LNCaP clone FGC (cell line): ENCODE results near the gene TDG.

Source experiments
- DNase-seq: peaks from one replicate; pipeline ENCODE4 v3.0.0-alpha.2; 2011; ENCODE audit warnings: low read depth
- H3K4me3 ChIP-seq: 2 replicates; pipeline ENCODE4 v1.5.1; 2011; ENCODE audit warnings: mild to moderate bottlenecking, low read depth, low read length, control low read depth
- TF ChIP-seq, protein P1 (sequence below): IDR thresholded peaks from 2 replicates; pipeline ENCODE4 v1.5.1; 2012; ENCODE audit warnings: mild to moderate bottlenecking; ENCODE audit not compliant: control insufficient read depth, insufficient read depth; ENCODE audit errors: extremely low read depth

TDG gene

DNA sequence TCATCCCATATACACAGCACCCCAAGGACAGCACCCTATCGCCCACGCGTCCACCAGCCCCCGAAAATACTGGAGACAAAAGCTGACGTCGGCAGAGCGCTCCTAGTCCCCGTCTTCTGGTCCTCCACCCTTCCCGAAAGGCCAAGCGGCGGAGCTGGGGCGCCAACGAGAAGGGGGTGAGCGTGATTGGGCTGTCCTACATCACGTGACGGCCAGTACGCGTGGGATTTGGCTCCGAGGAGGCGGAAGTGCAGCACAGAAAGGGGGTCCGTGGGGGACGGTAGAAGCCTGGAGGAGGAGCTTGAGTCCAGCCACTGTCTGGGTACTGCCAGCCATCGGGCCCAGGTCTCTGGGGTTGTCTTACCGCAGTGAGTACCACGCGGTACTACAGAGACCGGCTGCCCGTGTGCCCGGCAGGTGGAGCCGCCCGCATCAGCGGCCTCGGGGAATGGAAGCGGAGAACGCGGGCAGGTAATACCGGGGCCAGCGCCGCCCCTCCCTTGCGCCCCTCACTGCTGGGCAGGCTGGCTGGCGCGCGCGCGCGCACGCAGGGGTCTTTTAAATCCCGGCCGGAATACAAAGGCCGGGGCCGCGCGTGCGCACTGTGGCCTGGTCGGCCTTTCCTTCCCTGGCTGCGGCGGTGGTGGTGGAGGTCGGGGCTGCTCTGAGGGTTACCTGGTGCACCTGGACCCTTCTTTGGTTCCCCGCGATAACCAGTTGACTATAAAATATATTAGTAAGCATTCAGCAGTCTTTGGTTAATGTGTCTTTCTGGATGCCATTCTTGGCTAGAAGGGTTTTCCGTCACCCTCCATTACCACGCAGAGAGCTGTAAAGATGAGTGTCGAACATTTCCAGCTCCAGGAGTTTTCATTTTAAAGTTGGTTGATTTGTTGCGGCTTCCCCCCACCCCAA, at the start of gene TDG:
TDG (plus strand) TSS at position 283 of the 915 bp plus-strand sequence; CDS start at position 449, 166 bp downstream.
- DNase-seq = peak; percentile 96
- TF ChIP-seq, protein P1, sequence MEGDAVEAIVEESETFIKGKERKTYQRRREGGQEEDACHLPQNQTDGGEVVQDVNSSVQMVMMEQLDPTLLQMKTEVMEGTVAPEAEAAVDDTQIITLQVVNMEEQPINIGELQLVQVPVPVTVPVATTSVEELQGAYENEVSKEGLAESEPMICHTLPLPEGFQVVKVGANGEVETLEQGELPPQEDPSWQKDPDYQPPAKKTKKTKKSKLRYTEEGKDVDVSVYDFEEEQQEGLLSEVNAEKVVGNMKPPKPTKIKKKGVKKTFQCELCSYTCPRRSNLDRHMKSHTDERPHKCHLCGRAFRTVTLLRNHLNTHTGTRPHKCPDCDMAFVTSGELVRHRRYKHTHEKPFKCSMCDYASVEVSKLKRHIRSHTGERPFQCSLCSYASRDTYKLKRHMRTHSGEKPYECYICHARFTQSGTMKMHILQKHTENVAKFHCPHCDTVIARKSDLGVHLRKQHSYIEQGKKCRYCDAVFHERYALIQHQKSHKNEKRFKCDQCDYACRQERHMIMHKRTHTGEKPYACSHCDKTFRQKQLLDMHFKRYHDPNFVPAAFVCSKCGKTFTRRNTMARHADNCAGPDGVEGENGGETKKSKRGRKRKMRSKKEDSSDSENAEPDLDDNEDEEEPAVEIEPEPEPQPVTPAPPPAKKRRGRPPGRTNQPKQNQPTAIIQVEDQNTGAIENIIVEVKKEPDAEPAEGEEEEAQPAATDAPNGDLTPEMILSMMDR = 0 out of 2 replicates have a peak, but pooled peaks have one; percentile 14
- peak within 1 kb of the TSS; percentile 82 for H3K4me3 ChIP-seq

DNA sequence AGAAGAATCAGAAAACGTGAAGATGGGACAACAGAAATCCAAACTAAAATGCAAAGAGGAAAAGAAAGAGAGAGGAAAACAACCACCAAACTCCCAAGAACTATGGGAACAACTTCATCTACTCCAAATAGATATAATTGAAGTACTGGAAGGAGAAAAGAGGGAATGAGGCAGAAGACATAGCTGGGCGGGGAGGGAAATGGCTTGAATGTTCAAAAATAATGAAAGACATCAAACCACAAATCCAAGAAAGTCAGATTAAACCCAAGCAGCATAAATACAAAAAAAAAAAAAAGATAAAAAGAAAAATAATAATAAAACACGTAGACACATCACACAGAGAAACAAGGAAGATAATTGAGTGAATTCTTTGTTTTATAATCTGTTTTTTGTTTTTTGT, 47.8 kb upstream of the TDG start:
- no peak for DNase-seq
- TF ChIP-seq, protein P1 = no peak
- no peak overlapping the region for H3K4me3 ChIP-seq

DNA sequence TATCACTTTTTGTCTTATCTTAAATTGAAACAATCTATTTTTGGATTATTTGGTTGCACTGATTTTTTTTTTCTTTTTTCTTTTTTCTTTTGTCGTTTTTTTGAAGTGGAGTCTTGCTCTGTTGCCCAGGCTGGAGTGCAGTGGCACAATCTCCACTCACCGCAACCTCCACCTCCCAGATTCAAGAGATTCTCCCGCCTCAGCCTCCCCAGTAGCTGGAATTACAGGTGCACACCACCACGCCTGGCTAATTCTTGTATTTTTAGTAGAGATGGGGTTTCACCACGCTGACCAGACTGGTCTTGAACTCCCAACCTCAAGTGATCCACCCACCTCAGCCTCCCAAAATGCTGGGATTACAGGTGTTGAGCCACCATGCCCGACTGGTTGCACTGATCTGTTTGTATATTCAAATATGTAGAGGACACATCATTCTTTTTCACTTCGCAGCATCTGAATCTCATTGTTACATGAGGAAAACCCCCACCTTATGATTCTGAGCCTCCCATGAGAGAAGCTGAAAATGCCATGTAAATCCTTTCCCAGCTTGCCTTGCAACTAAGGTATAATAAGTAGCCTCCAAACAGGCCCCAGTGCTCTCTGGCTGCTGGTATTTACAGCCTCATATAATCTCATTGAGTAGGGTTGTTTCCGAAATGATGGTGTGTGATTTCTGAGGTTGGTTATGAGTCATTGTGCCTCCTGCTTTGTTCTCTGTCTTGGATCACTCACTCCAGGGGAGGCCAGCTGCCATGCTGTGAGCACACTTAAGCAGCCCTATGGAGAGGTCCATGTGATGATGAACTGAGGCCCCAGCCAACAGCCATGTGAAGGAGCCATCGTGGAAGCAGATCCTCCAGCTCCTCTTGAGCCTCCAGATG, 40.7 kb upstream of the TDG start:
- no peak for DNase-seq
- H3K4me3 ChIP-seq = no peak overlapping the region
- TF ChIP-seq, protein P1 = no peak

DNA sequence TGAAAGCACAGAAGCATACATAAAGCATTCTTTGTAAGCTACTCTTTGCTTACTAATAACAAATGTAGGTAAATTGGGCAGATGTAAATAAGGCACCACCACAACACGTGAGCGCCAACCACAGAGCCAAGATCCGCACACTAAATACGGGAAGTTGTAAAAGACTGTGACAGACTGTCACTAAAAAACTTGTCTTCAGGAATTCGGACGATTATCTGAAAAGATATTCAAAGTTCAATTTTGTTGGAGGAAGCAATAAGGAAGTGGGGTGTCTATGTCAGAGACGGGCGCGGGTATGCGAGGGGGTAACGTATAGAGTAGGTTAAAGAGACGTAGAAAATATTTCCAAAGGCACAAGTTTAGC, 37.0 kb upstream of the TDG start:
- H3K4me3 ChIP-seq = peak overlapping the region; percentile 55
- no peak for DNase-seq
- TF ChIP-seq, protein P1 = no peak

DNA sequence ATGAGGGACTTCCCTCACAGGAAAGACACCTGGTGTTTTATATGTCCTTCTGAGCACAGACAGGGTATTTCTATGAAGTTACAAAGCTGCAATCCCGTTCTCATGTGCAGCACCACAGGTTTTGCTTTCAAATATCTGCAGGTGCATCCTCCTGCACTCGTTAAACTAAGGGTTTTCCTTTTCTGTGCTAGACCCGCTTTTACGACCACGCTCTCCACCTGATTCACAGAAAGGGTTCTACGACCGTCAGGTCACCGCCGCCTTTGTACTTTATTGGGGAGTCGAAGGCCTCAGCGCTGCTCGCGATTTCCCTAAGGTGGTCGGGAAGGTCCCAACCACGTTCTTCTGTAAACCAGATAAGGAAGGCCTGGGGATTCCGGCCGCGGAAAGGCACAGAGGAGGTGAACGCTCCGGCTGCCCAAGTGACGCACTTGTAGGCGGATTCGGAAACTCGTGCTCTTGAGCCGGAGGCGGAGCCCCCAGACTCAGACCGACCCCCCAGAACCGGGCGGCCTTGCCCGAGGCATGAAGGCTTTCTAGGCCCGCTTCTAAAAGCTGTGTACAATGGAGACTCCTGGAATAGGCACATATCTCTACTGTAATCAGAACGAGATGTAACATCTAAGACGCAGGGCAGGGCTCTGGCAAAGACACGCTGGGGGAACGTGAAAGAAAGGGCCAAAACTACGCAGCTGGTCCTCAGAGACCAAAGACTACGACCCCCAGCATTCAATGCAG, 36.5 kb upstream of the TDG start:
- TF ChIP-seq, protein P1 = no peak
- peak overlapping the region; percentile 55 for H3K4me3 ChIP-seq
- DNase-seq = peak; percentile 81

DNA sequence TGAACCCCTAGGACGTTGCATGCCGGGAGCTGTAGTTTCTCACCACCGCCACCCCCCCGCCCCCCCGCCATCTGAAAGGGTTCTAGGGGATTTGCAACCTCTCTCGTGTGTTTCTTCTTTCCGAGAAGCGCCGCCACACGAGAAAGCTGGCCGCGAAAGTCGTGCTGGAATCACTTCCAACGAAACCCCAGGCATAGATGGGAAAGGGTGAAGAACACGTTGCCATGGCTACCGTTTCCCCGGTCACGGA, 36.0 kb upstream of the TDG start:
- TF ChIP-seq, protein P1 = no peak
- peak overlapping the region; percentile 55 for H3K4me3 ChIP-seq
- no peak for DNase-seq
